H9 (cell line): ENCODE data around the gene RAB26. TPM values are rescaled to one million over a fixed set of nuclear protein-coding genes. Genes with fewer than 3 reads are reported as not detected.
A peak's percentile ranks its signal among the peaks of the same experiment; 100 is the strongest.

ENCODE experiments used
- DNase-seq: peaks from one replicate; pipeline ENCODE4 v3.0.0-alpha.2; 2017
- H2AFZ ChIP-seq: one replicate; pipeline ENCODE4 v1.6.1; 2013; ENCODE audit warnings: mild to moderate bottlenecking, low read length, control low read depth, moderate library complexity
- H2AK5ac ChIP-seq: 2 replicates; pipeline ENCODE4 v1.6.1; 2013; ENCODE audit warnings: low read length, control low read depth, mixed read lengths; ENCODE audit not compliant: insufficient read length
- H2BK120ac ChIP-seq: one replicate; pipeline ENCODE4 v1.6.1; 2013; ENCODE audit warnings: low read depth, mild to moderate bottlenecking, low read length, control low read depth, inconsistent platforms; ENCODE audit not compliant: poor library complexity, severe bottlenecking
- H2BK12ac ChIP-seq: 2 replicates; pipeline ENCODE4 v1.6.1; 2013; ENCODE audit warnings: low read length, control low read depth, mixed read lengths, low read depth; ENCODE audit not compliant: insufficient read length
- H2BK15ac ChIP-seq: 2 replicates; pipeline ENCODE4 v1.6.1; 2013; ENCODE audit warnings: low read depth, low read length, control low read depth
- H2BK20ac ChIP-seq: one replicate; pipeline ENCODE4 v1.6.1; 2013; ENCODE audit warnings: low read depth, mild to moderate bottlenecking, low read length, control low read depth, inconsistent platforms; ENCODE audit not compliant: poor library complexity, severe bottlenecking
- H2BK5ac ChIP-seq: 2 replicates; pipeline ENCODE4 v1.6.1; 2013; ENCODE audit warnings: low read length, control low read depth, mixed read lengths; ENCODE audit not compliant: insufficient read length
- H3K14ac ChIP-seq: 2 replicates; pipeline ENCODE4 v1.6.1; 2013; ENCODE audit warnings: low read length, control low read depth; ENCODE audit not compliant: insufficient read depth
- H3K18ac ChIP-seq: 2 replicates; pipeline ENCODE4 v1.6.1; 2013; ENCODE audit warnings: low read depth, mild to moderate bottlenecking, mixed read lengths, low read length, control low read depth; ENCODE audit not compliant: insufficient read length
- H3K23ac ChIP-seq: 2 replicates; pipeline ENCODE4 v1.6.1; 2013; ENCODE audit warnings: low read length, control low read depth, mixed read lengths, low read depth; ENCODE audit not compliant: insufficient read length
- H3K23me2 ChIP-seq: 2 replicates; pipeline ENCODE4 v1.6.1; 2013; ENCODE audit warnings: low read depth, mild to moderate bottlenecking, mixed read lengths, low read length, control low read depth; ENCODE audit not compliant: insufficient read length, poor library complexity, severe bottlenecking
- H3K27ac ChIP-seq: 2 replicates; pipeline ENCODE4 v1.5.1; 2013; ENCODE audit warnings: low read length, control low read depth, mixed read lengths, low read depth; ENCODE audit not compliant: insufficient read length
- H3K27me3 ChIP-seq: 2 replicates; pipeline ENCODE4 v1.6.1; 2013; ENCODE audit warnings: low read length, control low read depth, inconsistent platforms; ENCODE audit not compliant: insufficient read depth
- H3K4ac ChIP-seq: 2 replicates; pipeline ENCODE4 v1.6.1; 2013; ENCODE audit warnings: low read depth, mild to moderate bottlenecking, control low read depth, inconsistent platforms, low read length, moderate library complexity
- H3K4me1 ChIP-seq: 2 replicates; pipeline ENCODE4 v1.6.1; 2013; ENCODE audit warnings: low read length, control low read depth, inconsistent platforms; ENCODE audit not compliant: insufficient read depth
- H3K4me2 ChIP-seq: 2 replicates; pipeline ENCODE4 v1.6.1; 2013; ENCODE audit warnings: low read length, control low read depth, mixed read lengths; ENCODE audit not compliant: insufficient read length, insufficient read depth
- H3K56ac ChIP-seq: 2 replicates; pipeline ENCODE4 v1.6.1; 2013; ENCODE audit warnings: low read depth, mild to moderate bottlenecking, mixed read lengths, low read length, control low read depth; ENCODE audit not compliant: insufficient read length
- H3K79me1 ChIP-seq: 2 replicates; pipeline ENCODE4 v1.6.1; 2013; ENCODE audit warnings: low read depth, mild to moderate bottlenecking, moderate library complexity, low read length, control low read depth, inconsistent platforms; ENCODE audit not compliant: insufficient read depth, poor library complexity, severe bottlenecking
- H3K79me2 ChIP-seq: 2 replicates; pipeline ENCODE4 v1.6.1; 2013; ENCODE audit warnings: low read length, control low read depth, inconsistent platforms; ENCODE audit not compliant: insufficient read depth
- H3K9ac ChIP-seq: 2 replicates; pipeline ENCODE4 v1.6.1; 2013; ENCODE audit warnings: low read length, control low read depth, mixed read lengths; ENCODE audit not compliant: insufficient read length; ENCODE audit errors: extremely low read depth
- H3K9me3 ChIP-seq: one replicate; pipeline ENCODE4 v1.6.1; 2013; ENCODE audit warnings: low read depth, low read length, inconsistent platforms; ENCODE audit not compliant: control insufficient read depth
- H3T11ph ChIP-seq: one replicate; pipeline ENCODE4 v1.6.1; 2013; ENCODE audit warnings: mild to moderate bottlenecking, low read length, control low read depth, inconsistent platforms
- H4K20me1 ChIP-seq: one replicate; pipeline ENCODE4 v1.6.1; 2013; ENCODE audit not compliant: control insufficient read depth, insufficient read length, insufficient read depth
- H4K5ac ChIP-seq: 2 replicates; pipeline ENCODE4 v1.6.1; 2013; ENCODE audit warnings: low read depth, mild to moderate bottlenecking, mixed read lengths, low read length, control low read depth; ENCODE audit not compliant: insufficient read length
- H4K8ac ChIP-seq: replicated peaks from 2 replicates; pipeline ENCODE4 v1.6.1; 2013; ENCODE audit warnings: low read length, control low read depth, mixed read lengths, low read depth; ENCODE audit not compliant: insufficient read length
- H4K91ac ChIP-seq: 2 replicates; pipeline ENCODE4 v1.6.1; 2013; ENCODE audit warnings: low read depth, mild to moderate bottlenecking, moderate library complexity, mixed read lengths, low read length, control low read depth; ENCODE audit not compliant: insufficient read length
- H3K27ac Mint-ChIP-seq, 3 experiments: 2 replicates in 2 of 3; 3 replicates in 1 of 3; pipeline ENCODE4 v1.8.0; 2020 to 2021; ENCODE audit warnings: mixed read lengths in 3 of 3, mild to moderate bottlenecking in 1 of 3, moderate library complexity in 1 of 3
- H3K27me3 Mint-ChIP-seq: 2 replicates; pipeline ENCODE4 v1.8.0; 2021; ENCODE audit warnings: low read depth, mild to moderate bottlenecking, moderate library complexity, mixed read lengths
- H3K36me3 Mint-ChIP-seq, 3 experiments: 2 replicates in 2 of 3; 3 replicates in 1 of 3; pipeline ENCODE4 v1.8.0; 2020 to 2021; ENCODE audit warnings: low read depth in 3 of 3, mixed read lengths in 3 of 3; ENCODE audit not compliant: insufficient read depth in 1 of 3
- H3K4me1 Mint-ChIP-seq, 2 experiments: 2 replicates each; pipeline ENCODE4 v1.8.0; 2020; ENCODE audit warnings: mixed read lengths in 2 of 2
- H3K4me3 Mint-ChIP-seq, 2 experiments: 2 replicates in 1 of 2; 3 replicates in 1 of 2; pipeline ENCODE4 v1.8.0; 2020 to 2021; ENCODE audit warnings: mild to moderate bottlenecking in 2 of 2, mixed read lengths in 2 of 2, moderate library complexity in 1 of 2
- H3K9me3 Mint-ChIP-seq, 2 experiments: 2 replicates in 1 of 2; 3 replicates in 1 of 2; pipeline ENCODE4 v1.8.0; 2020; ENCODE audit warnings: mild to moderate bottlenecking in 2 of 2, mixed read lengths in 2 of 2, moderate library complexity in 1 of 2
- WGBS: extraction: QIAGEN DNeasy Blood & Tissue Kit; methylation state at CpG from one replicate; pipeline ENCODE4 v1.1.7; 2013; ENCODE audit warnings: missing lambda C conversion rate, low lambda C conversion rate, mixed read lengths; ENCODE audit not compliant: insufficient read length; ENCODE audit errors: extremely low coverage; 5-methylcytosine and 5-hydroxymethylcytosine counted together
- total RNA-seq: library from RNA; stranded (reverse); gene quantifications from 2 replicates; pipeline ENCODE4 v1.2.1, GENCODE V29; 2021
- TF ChIP-seq, protein P1 (sequence below): fragments of 200-600 bp; sonication (generic); conservative IDR thresholded peaks from 3 replicates; pipeline ENCODE4 v1.8.0; 2021; ENCODE audit warnings: antibody characterized with exemption, mild to moderate bottlenecking

The RAB26 gene
- total RNA-seq, 1 experiment from 2014 or later: 2.4 TPM

DNA sequence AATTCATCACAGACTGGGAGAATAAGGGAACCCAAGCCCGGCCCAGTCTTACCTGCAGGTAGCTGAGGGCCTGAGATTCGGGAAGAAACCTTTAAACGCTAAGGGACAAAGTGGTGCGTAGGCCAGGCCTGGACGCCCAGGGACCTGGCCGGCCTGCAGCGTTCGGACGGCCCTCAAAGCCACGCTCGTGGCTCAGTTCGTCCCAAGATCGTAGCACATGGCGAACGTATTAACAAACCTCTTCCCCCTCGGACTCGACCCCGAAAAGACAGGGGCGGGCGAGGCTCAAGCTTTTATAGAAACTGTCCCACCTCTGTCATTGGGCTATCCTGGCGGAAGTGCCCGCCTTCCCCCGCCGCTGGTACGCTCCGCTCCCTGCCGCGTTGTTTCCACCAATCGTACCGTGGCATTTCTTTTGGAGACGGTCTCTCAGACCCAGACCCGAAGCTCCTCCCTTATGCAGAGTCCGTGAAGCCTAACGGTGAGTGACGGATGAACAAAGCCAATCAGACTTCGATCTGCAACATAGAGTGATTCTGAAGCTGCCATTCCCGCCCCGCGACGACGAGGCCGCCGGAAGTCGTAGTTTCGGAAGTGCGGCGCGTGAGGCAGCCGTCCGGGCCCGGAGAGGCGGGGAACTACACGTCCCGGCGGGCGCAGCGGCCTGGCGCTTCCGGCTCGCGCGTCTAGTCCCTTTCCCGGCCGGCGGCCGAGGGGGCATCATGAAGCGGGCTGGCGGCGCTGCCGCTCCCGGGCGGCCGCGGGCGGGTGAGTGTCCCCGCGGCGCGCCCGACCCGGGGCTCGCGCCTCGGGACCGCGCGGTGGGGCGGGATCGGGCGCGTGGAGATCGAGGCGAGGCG lies 6.9 kb downstream of the RAB26 start, which contains the start of gene TRAF7:
TRAF7 (plus strand) TSS at position 692 of the 860 bp plus-strand sequence. CDS start 8,139 bp downstream, outside the sequence.
- no peaks in the 10 kb centered on the region; the same call in 1 of the 2 replicates for H3K27me3 Mint-ChIP-seq
- Histone ChIP-seq H3K27ac (peak within 1 kb of the TSS; percentile 9), H3K9ac (peak within 1 kb of the TSS; percentile 98), H2BK20ac (no peak within 1 kb of the TSS), H3K56ac (no peak within 1 kb of the TSS), H4K91ac (no peak within 1 kb of the TSS), H3K79me2 (peaks cover 50% of the 10 kb centered on the region; the same call in 1 of the 2 replicates), H4K8ac (no peak within 1 kb of the TSS), H3K4me2 (peak within 1 kb of the TSS; percentile 74), H3K14ac (peak within 1 kb of the TSS; percentile 30), H3K79me1 (peaks cover 17% of the 10 kb centered on the region), H3K27me3 (no peaks in the 10 kb centered on the region), H2BK5ac (no peak within 1 kb of the TSS), H3K4ac (no peak within 1 kb of the TSS), H2AFZ (no peak within 1 kb of the TSS), H3K4me1 (no peaks in the 10 kb centered on the region; the same call in 1 of the 2 replicates), H2BK120ac (no peak within 1 kb of the TSS), H4K5ac (no peak within 1 kb of the TSS), H3K23ac (no peak within 1 kb of the TSS), H2BK15ac (no peak within 1 kb of the TSS), H4K20me1 (peaks cover 2% of the 10 kb centered on the region), H3K18ac (peak within 1 kb of the TSS; percentile 22), H3K9me3 (no peaks in the 10 kb centered on the region), H2BK12ac (no peak within 1 kb of the TSS), H2AK5ac (no peak within 1 kb of the TSS), H3T11ph (no peak within 1 kb of the TSS), H3K23me2 (peaks cover 25% of the 10 kb centered on the region)
- peaks cover 32 to 61% of the 10 kb centered on the region in 2 experiments for H3K4me1 Mint-ChIP-seq
- peaks cover 0 to 9% of the 10 kb centered on the region in 2 experiments; a peak in 3 of 5 replicates for H3K9me3 Mint-ChIP-seq
- DNase-seq: peak; percentile 100
- H3K36me3 Mint-ChIP-seq: peaks cover 30 to 46% (median 43%) of the 10 kb centered on the region in 3 experiments
- no CpG with 5 or more reads among the region's 94 CpGs for WGBS
- H3K4me3 Mint-ChIP-seq: peak within 1 kb of the TSS; percentile 97
- TF ChIP-seq, protein P1, sequence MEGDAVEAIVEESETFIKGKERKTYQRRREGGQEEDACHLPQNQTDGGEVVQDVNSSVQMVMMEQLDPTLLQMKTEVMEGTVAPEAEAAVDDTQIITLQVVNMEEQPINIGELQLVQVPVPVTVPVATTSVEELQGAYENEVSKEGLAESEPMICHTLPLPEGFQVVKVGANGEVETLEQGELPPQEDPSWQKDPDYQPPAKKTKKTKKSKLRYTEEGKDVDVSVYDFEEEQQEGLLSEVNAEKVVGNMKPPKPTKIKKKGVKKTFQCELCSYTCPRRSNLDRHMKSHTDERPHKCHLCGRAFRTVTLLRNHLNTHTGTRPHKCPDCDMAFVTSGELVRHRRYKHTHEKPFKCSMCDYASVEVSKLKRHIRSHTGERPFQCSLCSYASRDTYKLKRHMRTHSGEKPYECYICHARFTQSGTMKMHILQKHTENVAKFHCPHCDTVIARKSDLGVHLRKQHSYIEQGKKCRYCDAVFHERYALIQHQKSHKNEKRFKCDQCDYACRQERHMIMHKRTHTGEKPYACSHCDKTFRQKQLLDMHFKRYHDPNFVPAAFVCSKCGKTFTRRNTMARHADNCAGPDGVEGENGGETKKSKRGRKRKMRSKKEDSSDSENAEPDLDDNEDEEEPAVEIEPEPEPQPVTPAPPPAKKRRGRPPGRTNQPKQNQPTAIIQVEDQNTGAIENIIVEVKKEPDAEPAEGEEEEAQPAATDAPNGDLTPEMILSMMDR: no peak
- peak within 1 kb of the TSS; percentile 94 to 97 (median 95) for H3K27ac Mint-ChIP-seq
